M059J (cell line): Measurements from ENCODE around the gene CSTF2T. TPM values are rescaled to one million over a fixed set of nuclear protein-coding genes. Genes with fewer than 3 reads are reported as not detected.
A peak's percentile ranks its signal among the peaks of the same experiment; 100 is the strongest.

Source experiments
- DNase-seq: peaks from one replicate; pipeline ENCODE4 v3.0.0-alpha.2; 2012; ENCODE audit warnings: low read depth
- total RNA-seq: library from RNA; depleted of rRNA; stranded (reverse); fragments of >200 nt; shearing (Covaris generic); gene quantifications from 2 replicates; pipeline ENCODE4 v1.2.3, GENCODE V29; 2014

The CSTF2T gene
- total RNA-seq, 1 experiment from 2014 or later: 20.6 TPM

DNA sequence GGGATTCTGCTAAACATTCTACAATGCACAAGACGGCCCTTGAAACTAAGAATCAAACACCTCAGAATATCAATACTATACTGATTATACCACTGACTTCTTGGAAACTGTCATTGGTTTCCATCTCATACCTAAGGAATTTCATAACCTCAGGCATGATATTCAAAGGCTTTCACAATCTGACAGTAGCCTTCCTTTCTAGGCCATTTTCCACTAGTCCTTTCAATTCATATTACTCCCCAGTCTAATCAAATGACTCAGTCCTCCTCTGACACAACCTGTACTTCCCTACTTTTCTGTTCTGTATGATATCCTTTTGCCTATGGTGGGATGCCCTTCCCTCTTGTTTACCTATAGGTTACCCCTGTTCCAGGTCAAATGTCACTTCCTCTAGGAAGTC, 48.3 kb downstream of the CSTF2T start:
- peak; percentile 49 for DNase-seq

- no peak for DNase-seq
Measured at GRCh38 chr10:51649064-51649463, 50.3 kb downstream of the CSTF2T start.
